ENCODE data around the gene SLC52A3.
"Not testable (repeated sequence)": the region's sequence is repeated elsewhere in the genome, so short reads cannot be mapped to it uniquely, and the experiment has no call there.

SLC52A3 gene

DNA sequence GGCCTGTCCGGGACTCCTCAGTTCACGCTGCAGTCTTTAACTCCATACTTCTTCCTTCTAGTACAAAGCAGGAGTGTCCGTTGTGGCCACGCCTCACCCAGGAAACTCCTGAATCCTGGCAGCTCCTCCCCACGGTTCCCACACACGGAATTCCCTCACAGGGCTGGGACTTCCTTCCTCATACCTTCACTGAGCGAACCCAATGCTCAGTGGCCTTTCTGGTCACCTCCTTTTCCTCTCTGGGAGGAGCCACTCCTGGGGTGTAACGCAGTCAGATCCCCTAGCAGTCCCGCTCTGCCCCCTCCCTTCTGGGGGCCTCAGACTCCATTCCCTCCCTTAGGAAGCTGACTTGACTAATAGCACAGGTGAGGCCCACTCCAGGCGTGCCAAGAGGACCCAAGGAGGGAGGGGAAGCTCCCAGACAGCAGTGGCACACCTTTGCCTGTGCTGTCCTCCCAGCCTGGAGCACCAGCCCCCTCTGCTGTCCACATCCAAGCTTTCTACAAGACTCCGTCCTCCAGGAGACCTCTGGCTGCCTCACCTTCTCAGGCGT, at the start of gene SLC52A3:
SLC52A3 (minus strand) TSS at position 75 of the 553 bp plus-strand sequence. CDS start 2,726 bp downstream, outside the sequence.
- DNase-seq = no peak

DNA sequence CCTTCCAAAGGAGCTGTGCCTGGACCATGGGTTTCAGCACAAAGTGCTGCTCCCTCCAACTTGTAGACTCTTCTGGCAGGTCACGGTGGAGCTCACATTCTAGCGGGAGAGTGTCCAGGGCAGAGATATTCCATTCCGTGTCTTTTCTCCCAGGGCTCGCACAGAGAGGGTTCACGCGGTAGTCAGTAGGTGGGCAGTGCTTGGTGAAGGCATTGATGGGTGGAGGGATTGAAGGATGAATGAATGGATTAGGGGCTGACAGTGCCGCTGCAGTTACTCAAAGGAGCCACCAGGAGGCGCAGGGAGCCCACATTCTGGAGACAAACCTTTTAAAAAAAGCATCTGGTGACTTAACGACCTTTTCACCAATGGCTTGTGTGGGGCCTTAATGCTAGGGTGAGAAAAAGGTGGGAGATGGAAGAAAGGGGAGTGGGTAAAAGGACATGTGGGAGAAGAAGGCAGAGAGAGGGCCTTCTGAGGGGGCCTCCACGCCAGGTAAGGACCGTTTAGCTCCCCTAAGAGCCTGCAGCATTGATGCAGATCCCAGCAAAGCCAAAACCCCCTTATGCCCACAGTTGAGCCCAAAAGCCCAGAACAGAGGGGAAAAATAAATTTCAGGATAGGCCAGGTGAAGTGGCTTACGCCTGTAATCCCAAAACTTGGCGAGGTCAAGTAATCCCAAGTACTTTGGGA, 47.8 kb upstream of the SLC52A3 start:
- peak; percentile 16 for DNase-seq

DNA sequence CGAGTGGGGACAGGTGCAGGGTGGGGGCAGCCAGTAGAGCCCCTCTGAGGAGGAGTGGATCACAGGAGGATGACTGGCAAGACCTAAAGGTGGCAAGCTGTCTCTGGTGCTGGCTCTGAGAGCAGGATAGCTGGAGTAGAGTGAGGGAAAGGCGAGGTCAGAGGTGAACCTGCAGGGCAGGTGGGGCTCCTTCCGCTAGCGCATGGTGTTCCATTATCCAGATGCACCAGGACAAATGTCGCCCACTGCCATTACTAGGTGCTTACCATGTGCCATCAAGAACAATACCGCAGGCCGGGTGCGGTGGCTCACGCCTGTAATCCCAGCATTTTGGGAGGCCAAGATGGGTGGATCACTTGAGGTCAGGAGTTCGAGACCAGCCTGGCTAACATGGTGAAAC, 46.9 kb upstream of the SLC52A3 start:
- no peak for DNase-seq

DNA sequence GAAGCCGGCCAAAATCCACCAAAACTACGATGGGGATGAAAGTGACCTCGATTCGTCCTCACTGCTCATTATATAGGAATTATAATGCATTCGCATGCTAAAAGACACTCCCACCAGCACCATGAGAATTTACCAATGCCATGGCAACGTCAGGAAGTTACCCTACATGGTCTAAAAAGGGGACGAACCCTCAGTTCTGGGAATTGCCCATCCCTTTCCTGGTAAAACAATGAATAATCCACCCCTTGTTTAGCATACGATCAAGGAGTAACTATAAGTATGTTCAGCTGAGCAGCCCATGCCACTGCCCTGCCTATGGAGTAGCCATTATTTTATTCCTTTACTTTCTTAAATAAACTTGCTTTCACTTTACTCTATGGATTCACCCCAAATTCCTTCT, 45.1 kb upstream of the SLC52A3 start:
- no peak for DNase-seq

DNA sequence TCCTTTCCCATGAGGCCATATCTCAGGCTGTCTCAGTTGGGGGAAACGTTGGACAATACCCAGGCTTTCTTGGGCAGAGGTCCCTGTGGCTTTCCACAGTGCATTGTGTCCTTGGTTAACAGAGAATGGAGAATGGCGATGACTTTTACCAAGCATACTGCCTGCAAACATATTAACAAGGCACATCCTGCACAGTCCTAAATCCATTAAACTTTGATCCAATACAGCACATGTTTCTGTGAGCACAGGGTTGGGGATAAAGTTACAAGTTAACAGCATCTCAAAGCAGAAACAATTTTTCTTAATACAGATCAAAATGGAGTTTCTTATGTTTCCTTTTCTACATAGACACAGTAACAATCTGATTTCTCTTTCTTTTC, 44.1 kb upstream of the SLC52A3 start:
- DNase-seq = not testable (repeated sequence)

DNA sequence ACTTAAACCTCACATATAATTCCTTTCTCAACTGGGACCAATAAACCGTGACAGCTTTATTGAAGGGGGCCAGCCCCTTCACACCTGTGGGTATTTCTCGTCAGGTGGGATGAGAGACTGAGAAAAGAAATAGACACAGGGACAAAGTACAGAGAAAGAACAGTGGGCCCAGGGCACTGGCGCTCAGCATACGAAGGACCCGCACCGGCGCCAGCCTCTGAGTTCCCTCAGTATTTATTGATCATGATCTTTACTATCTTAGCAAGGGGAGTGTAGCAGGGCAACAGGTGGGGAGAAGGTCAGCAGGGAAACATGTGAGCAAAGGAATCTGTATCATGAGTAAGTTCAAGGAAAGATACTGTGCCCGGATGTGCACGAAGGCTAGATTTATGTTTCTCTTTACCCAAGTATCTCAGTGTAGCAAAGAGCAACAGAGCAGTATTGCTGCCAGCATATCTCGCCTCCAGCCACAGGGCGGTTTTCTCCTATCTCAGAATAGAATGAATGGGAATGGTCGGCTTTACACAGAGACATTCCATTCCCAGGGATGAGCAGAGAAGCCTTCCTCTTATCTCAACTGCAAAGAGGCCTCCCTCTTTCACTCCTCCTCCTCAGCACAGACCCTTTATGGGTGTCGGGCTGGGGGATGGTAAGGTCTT, 43.6 kb upstream of the SLC52A3 start:
- not testable (repeated sequence) for DNase-seq

DNA sequence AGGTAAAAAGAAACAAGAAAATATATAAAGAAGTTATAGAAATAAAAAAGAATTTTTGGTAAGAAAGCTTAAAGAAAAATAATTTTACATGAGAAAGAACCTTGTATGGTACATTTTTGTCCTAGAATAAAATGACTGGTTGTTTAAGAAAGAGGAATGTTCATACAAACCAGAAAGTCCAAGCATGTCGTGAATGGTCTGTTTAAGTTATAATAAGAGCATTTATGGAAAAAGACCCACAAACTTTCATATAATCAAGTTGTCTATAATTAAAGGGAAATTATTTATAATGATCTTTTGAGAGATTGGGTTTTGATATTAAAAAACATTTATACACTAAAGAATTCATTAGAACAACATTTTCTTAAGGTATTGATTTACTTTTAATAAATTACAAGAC, 37.4 kb upstream of the SLC52A3 start:
- DNase-seq = no peak

DNA sequence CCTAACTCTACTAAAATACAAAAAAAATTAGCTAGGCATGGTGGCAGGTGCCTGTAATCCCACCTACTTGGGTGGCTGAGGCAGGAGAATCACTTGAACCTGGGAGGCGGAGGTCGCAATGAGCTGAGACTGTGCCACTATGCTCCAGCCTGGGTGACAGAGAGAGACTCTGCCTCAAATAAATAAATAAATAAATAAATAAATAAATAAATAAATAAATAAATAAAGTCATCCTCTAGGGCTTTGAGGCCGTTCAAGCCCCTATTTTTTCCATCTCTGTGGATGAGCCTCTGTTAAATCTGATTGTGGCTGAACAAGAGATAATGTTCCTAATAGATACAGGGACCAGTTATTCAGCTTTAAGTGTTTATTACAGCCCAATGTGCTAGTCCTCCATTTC, 33.4 kb upstream of the SLC52A3 start:
- no peak for DNase-seq

DNA sequence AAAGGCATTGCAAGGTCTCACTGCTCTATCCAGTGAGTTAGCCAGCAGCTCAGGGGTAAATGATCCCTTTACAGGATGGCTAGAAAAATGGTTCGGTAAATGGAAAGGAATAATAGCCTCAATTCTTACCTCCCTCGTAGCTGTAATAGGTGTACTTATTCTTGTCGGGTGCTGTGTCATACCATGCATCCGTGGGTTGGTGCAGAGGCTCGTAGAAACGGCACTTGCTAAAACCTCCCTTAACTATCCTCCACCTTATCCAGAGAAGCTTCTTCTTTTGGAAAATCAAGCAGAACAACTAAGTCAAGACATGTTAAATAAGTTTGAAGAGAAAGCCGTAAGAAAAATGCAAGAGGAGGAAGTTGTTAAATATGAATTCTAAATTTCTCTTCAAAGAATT, 31.7 kb upstream of the SLC52A3 start:
- DNase-seq = not testable (repeated sequence)

DNA sequence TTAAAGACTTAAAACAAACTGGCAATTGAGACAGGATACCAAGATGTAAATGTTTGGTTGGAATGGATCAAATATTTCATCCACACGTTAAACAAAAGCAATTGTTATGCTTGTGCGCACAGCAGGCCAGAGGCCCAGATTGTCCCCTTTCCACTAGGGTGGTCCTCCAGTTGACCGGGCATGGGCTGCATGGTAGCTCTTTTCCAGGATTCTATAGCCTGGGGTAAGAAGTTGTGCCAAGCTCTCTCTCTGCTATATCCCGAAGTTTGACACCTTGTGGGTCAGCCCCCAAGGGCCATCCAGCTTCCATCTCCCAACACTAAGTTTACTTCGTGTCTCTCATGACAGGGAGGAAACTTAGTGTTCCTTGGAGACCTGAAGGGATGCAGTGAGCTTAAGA, 30.4 kb upstream of the SLC52A3 start:
- DNase-seq = not testable (repeated sequence)

DNA sequence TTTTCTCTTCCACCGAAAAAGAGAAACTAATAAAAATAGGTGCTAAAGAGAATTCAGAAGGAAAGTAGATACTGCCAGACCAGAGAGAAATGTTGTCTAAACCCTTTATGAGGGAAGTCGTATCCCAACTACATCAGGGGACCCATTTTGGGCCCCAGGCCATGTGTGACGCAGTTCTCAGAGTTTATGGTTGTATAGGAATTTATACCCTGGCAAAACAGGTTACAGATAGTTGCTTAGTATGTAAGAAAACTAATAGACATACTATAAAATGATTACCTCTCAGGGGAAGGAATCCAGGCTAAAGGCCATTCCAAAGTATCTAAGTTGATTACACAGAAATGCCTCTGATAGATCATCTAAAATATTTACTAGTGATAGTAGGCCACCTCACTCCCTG, 28.6 kb upstream of the SLC52A3 start:
- no peak for DNase-seq

DNA sequence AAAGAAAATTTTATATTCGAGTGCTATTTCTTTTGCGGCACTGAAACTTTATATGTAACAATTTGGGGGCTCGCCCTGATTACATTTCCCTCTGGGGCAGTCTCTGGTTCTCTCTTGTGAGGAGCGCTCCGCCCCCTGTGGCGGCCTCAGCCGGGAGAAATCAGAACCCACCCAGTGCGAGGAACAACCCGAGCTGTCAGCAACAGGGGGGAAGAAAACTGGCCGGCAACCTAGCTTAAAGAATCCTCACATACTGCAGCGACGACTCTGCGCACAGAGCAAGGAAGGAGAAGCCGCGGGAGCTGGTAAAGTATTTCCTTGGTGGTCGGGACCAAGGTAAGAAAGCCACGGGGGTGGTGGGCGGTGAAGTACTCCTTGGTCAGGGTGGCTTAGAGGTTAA, 23.9 kb upstream of the SLC52A3 start:
- DNase-seq = no peak

DNA sequence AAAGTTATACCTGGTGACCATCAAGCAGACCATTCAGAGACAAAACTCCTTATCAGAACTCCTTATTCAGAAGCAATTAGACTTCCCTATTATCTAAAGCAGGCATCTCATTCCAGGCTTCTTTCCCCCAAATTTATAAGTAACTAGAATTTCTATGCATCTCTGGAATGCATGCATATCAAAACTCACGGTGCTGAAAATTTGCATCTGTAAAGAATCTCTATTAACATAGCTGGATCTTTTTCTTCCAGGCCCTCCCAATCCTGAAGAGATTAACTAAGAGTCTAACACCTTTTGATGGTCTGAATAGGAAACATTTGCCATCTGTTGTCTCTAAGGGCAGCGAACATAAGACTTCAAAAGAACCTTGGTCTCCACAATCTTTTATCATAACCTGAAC, 22.8 kb upstream of the SLC52A3 start:
- no peak for DNase-seq

DNA sequence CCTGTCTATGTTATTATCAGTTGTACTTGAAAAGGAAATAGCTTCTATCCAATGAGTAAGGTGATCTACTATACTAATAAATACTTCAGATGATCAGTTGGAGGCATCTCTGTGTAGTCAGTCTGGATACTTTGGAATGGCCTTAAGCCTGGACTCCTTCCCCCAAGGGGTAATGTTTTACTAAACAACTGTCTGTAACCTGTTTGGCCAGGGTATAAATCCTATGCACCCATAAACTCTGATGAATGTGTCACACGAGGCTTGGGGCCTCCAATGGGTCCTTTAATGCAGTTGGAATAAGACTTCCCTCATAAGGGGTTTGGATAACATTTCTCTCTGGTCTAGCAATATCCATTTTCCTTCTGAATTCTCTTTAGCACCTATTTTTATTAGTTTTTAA, 19.5 kb upstream of the SLC52A3 start:
- DNase-seq = no peak

DNA sequence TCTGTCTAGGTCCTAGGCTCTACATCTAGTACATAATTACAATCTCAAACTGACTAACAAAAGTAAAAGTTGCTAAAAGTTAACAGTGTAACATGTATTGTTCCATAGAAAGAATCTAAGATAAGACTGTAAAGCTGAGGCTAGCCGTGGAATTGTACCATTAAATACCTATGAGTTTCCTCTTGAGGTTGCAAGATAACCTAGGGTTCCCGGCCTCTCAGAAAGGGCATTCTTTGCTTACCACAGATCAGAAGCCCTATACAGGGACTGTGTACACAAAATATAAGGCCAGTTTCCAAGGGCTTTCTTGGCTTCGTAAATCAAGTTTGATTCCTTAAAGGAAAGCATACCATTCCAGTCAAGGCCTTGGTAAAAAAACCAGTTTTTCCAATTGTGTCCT, 11.5 kb upstream of the SLC52A3 start:
- DNase-seq = no peak

DNA sequence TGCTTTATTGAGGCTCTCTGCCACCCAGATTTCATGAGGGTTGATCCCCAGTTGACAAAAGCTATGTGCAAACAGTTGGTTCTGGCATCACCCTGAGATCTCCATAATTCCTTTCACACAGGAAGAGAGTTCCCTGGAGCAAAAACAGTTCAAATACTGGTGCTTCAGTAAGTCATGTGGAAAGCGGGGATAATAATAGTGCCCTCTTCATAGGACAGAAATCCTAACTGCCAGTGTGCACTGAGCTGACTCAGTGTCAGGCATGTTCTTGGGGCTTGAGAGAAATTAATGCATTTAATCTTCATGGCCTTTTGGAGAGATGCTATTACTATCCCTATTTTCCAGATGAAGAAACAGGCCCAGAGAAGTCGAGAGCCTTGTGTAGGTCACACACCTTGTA, 7.9 kb upstream of the SLC52A3 start:
- DNase-seq = no peak

DNA sequence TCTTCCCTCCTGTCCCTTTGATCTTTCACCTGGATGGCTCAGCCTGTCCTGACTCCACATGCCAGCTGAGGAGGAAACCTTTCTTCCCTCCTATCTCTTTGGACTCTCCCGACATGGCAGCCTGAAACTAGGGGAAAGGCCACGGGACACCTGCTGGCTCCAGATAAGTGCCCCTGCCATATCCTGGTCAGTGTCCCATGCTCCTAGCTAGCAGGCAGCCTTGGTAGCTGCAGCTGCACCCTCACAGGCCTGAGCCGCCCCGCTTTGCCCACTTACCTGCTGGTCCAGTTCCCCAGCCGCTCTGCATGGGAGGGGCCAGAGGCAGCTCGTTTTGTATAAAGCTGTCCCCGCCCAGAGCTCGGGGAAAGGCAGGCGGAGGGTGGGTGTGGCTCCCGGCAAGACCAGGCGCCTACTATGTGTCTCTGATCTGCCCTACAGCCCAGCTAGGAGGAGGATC, 7.4 kb upstream of the SLC52A3 start:
- no peak for DNase-seq

DNA sequence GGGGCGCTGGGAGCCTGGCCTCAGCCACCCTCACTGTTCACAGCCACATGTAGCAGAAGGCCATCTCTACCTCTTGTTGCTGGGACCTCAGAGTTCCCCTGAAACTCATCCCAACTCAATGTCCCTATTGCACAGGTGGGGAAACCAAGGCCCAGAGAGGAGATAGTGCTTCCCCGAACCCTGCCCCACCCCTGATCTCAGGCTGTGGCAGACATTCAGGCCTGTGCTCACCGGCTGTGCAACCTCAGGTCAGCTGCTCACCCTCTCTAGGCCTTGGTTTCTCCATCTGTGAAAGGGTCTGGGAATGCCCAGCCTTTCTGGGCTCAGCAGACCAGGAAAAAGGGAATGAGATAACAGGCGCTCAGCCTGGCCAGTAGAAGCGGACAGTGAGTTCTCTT, 6.4 kb upstream of the SLC52A3 start:
- DNase-seq = no peak

DNA sequence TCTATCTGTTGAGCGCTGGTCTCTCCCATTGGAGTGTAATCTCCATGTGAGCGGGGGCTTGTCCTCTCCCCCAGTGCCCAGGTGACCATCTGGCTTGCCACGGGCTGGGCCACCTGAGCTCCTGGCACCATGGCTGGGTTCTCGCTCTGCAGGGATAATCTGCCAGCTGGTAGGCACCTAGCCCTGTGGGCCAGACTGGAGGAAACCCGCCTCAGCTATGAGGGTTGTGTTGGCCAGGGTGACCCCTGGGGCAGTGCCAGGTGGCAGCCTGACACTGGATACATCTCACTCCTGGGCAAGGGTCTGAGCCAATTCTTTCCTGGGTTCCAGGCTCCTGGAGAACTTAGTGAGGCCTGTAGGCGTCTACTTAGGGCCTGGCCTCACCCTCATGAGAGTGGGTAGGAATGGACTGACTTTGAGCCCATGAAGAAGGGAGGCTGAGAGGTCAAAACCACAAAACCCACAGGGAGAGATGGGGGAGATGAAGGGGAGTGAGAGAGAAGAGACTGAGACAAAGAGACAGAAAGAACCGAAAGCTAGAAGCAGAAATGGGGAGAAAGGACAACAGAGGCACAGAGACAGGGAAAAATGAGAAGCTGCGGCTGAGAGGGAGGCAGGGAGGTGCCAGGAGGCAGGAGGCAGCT, 5.8 kb upstream of the SLC52A3 start:
- DNase-seq = no peak

DNA sequence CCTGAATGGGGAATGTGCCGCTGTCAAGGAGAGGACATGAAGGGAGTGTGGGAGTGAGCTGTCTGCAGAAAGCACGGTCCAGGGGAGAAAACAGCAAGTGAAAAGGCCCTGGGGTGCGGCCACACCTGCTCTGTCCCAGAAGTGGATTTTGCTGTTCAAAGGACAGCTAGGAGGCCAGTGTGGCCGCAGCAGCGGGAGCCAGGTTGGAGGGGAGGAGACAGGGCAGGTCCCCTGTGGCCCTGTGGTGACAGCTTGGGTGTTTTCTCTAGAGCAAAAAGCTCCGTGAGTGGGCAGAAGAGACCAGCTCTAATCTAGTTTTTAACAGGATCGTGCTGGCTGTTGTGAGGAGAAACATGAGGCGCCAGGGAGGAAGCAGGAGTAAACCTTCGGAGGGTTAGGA, 4.5 kb upstream of the SLC52A3 start:
- DNase-seq = no peak

DNA sequence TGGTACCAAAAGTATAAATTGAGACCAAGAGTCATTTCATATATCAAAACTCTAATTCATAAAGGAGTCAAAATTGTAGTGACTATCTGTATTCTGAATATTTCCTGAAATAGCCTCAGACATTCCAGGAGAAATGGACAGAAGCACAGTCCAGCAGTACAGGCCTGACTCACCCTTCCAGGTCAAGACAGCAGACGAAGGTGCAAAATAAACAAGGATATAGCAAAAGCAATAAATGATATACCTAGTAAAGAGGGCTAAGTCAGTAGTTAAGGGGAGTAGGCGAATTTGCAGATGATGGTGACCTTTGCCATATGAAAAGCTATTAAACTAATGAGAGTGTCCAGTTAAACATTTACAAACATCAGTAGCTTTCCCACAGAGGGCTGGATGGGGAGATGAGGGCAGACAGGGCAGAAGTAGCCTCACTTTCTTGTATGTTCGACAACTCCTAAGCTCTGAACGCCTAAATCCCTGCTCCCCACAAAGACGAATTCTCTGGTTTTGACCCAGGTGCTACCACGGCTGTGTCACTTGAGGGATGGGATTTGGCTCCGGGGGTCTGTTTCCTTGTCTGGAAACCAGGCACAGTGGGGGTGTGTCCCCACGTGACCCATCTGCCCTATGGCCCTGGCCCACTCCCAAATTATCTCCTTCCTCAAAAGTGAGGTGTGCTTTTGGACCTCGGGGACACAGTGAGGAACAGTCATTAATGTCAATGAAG, 3.6 kb upstream of the SLC52A3 start:
- no peak for DNase-seq

DNA sequence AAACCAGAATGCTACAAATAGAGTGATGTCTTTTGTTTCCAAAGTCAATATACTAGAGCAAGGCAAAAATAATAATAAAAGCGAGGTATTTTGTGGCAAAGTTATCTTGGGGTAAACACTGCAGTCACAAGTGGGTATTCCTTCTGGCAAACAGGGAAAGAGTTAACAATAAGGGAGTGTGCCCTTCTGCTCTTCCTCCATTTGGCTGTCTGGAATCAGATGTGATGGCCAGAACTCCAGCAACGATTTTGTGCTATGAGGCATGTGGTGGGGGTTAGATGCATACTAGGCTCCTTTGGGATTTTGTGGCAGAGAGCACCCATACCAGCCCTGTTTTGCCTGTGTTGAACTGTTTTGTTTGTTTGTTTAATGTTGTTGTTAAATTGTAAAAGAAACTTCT, 2.4 kb upstream of the SLC52A3 start:
- no peak for DNase-seq

DNA sequence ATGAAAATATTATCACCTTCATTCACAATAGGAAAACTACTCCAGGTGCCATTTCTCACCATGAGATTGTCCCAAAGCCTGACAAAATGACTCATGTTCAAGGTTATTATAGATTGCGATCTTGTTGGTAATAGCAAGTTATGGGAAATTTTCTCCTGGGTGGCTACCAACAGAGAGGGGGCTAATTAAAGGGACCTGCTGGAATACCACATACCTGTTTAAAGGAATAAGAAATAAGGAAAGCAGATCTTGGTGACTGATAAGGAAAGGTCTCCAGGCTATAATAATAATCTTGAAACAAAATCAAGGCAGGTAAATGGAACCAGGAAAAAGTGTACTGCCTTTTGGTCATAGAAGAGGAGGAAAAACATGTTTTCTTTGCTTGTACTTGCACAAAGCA, 1.4 kb downstream of the SLC52A3 start:
- no peak for DNase-seq
